Measurements from ENCODE around the gene HLA-DRB1.
A peak's percentile ranks its signal among the peaks of the same experiment; 100 is the strongest.

Gene HLA-DRB1

GRCh38 chr6:32529697-32530430 is 59.8 kb downstream of the HLA-DRB1 start, which contains the start of gene HLA-DRB5:
Gene HLA-DRB5, minus strand, starts transcription at chr6:32530287. Its CDS starts 63 bp downstream, at chr6:32530224.
- H3K27me3 ChIP-seq (replicated peaks; ENCODE audit: control insufficient read depth, insufficient read depth, low read length, poor library complexity, severe bottlenecking): no peaks in the 10 kb centered on the region
- H3K9me3 ChIP-seq (ENCODE audit: control insufficient read depth, low read length): no peaks in the 10 kb centered on the region
- no peaks in the 10 kb centered on the region for H3K36me3 ChIP-seq (ENCODE audit: control insufficient read depth, insufficient read depth, low read length)
- DNase-seq: peak in 2 of 3 donors; percentile 0 to 1
- H3K4me1 ChIP-seq (ENCODE audit: control insufficient read depth, insufficient read depth, low read length, poor library complexity, severe bottlenecking): no peaks in the 10 kb centered on the region
- H3K4me3 ChIP-seq (ENCODE audit: insufficient read depth, low read depth, low read length, poor library complexity, severe bottlenecking): no peak within 1 kb of the TSS
- H3K27ac ChIP-seq (ENCODE audit: insufficient read depth, low read length, poor library complexity, severe bottlenecking): no peak within 1 kb of the TSS

Data from effector memory CD4-positive, alpha-beta T cell (primary cell).